ENCODE results near the gene ZNF253.
A peak's percentile ranks its signal among the peaks of the same experiment; 100 is the strongest.
"Not testable (repeated sequence)": the region's sequence is repeated elsewhere in the genome, so short reads cannot be mapped to it uniquely, and the experiment has no call there.

The ZNF253 gene

GRCh38 chr19:19865750-19866610 is at the start of gene ZNF253:
ZNF253 (plus strand) TSS chr19:19865882; CDS start chr19:19865997, 115 bp downstream.
- no peaks in the 10 kb centered on the region for H3K36me3 ChIP-seq (ENCODE audit: control insufficient read depth in 2 of 2, insufficient read depth in 2 of 2, low read length in 2 of 2)
- H3K27me3 ChIP-seq (ENCODE audit: control insufficient read depth in 1 of 2, insufficient read depth in 2 of 2, low read length in 2 of 2): no peaks in the 10 kb centered on the region
- H3K9ac ChIP-seq (ENCODE audit: low read length in 2 of 2): peak within 1 kb of the TSS; percentile 87 to 97
- H3K9me3 ChIP-seq (ENCODE audit: control insufficient read depth in 2 of 2, low read length in 2 of 2): no peaks in the 10 kb centered on the region
- peak within 1 kb of the TSS; percentile 80 to 94 for H3K4me3 ChIP-seq (ENCODE audit: low read length in 2 of 2)
- peak within 1 kb of the TSS; percentile 92 for H3K27ac ChIP-seq (ENCODE audit: low read length)
- H3K4me1 ChIP-seq (ENCODE audit: control insufficient read depth, insufficient read depth, low read length): peaks cover 22% of the 10 kb centered on the region

- H3K9me3 ChIP-seq (ENCODE audit: control insufficient read depth in 2 of 2, low read length in 2 of 2): no peaks in the 10 kb centered on the region
- no peak overlapping the region for H3K4me3 ChIP-seq (ENCODE audit: low read length in 2 of 2)
- no peaks in the 10 kb centered on the region for H3K27me3 ChIP-seq (ENCODE audit: control insufficient read depth in 1 of 2, insufficient read depth in 2 of 2, low read length in 2 of 2)
- H3K4me1 ChIP-seq (ENCODE audit: control insufficient read depth, insufficient read depth, low read length): no peaks in the 10 kb centered on the region
- no peaks in the 10 kb centered on the region for H3K36me3 ChIP-seq (ENCODE audit: control insufficient read depth in 2 of 2, insufficient read depth in 2 of 2, low read length in 2 of 2)
- no peak overlapping the region for H3K9ac ChIP-seq (ENCODE audit: low read length in 2 of 2)
- H3K27ac ChIP-seq (ENCODE audit: low read length): no peak overlapping the region
Observed at GRCh38 chr19:19816679-19817078, 49.0 kb upstream of the ZNF253 start.

- Histone ChIP-seq H3K9ac (ENCODE audit: low read length in 2 of 2) (no peak overlapping the region), H3K36me3 (ENCODE audit: control insufficient read depth in 2 of 2, insufficient read depth in 2 of 2, low read length in 2 of 2) (no peaks in the 10 kb centered on the region), H3K4me3 (ENCODE audit: low read length in 2 of 2) (no peak overlapping the region), H3K4me1 (ENCODE audit: control insufficient read depth, insufficient read depth, low read length) (no peaks in the 10 kb centered on the region), H3K27me3 (ENCODE audit: control insufficient read depth in 1 of 2, insufficient read depth in 2 of 2, low read length in 2 of 2) (no peaks in the 10 kb centered on the region), H3K9me3 (ENCODE audit: control insufficient read depth in 2 of 2, low read length in 2 of 2) (no peaks in the 10 kb centered on the region), H3K27ac (ENCODE audit: low read length) (no peak overlapping the region)
Observed at GRCh38 chr19:19817357-19817756, 48.3 kb upstream of the ZNF253 start.

GRCh38 chr19:19820774-19821320 is 44.8 kb upstream of the ZNF253 start:
- no peaks in the 10 kb centered on the region for H3K27me3 ChIP-seq (ENCODE audit: control insufficient read depth in 1 of 2, insufficient read depth in 2 of 2, low read length in 2 of 2)
- peak overlapping the region; percentile 92 to 97 for H3K4me3 ChIP-seq (ENCODE audit: low read length in 2 of 2)
- no peaks in the 10 kb centered on the region for H3K4me1 ChIP-seq (ENCODE audit: control insufficient read depth, insufficient read depth, low read length)
- no peaks in the 10 kb centered on the region for H3K9me3 ChIP-seq (ENCODE audit: control insufficient read depth in 2 of 2, low read length in 2 of 2)
- peak overlapping the region; percentile 97 for H3K27ac ChIP-seq (ENCODE audit: low read length)
- H3K9ac ChIP-seq (ENCODE audit: low read length in 2 of 2): peak overlapping the region; percentile 88 to 99
- H3K36me3 ChIP-seq (ENCODE audit: control insufficient read depth in 2 of 2, insufficient read depth in 2 of 2, low read length in 2 of 2): no peaks in the 10 kb centered on the region

- no peaks in the 10 kb centered on the region for H3K4me1 ChIP-seq (ENCODE audit: control insufficient read depth, insufficient read depth, low read length)
- peak within 1 kb of the TSS; percentile 92 to 97 for H3K4me3 ChIP-seq (ENCODE audit: low read length in 2 of 2)
- H3K9me3 ChIP-seq (ENCODE audit: control insufficient read depth in 2 of 2, low read length in 2 of 2): no peaks in the 10 kb centered on the region
- no peaks in the 10 kb centered on the region for H3K27me3 ChIP-seq (ENCODE audit: control insufficient read depth in 1 of 2, insufficient read depth in 2 of 2, low read length in 2 of 2)
- peak within 1 kb of the TSS; percentile 97 for H3K27ac ChIP-seq (ENCODE audit: low read length)
- H3K36me3 ChIP-seq (ENCODE audit: control insufficient read depth in 2 of 2, insufficient read depth in 2 of 2, low read length in 2 of 2): no peaks in the 10 kb centered on the region
- H3K9ac ChIP-seq (ENCODE audit: low read length in 2 of 2): peak within 1 kb of the TSS; percentile 88 to 99
Observed at GRCh38 chr19:19821366-19821951, 44.2 kb upstream of the ZNF253 start, which contains the start of gene ZNF506. ZNF506 (minus strand) TSS chr19:19821750; CDS start chr19:19821603, 147 bp downstream.

GRCh38 chr19:19821976-19822375 is 43.7 kb upstream of the ZNF253 start:
- peak overlapping the region; percentile 57 to 97 for H3K4me3 ChIP-seq (ENCODE audit: low read length in 2 of 2)
- H3K9ac ChIP-seq (ENCODE audit: low read length in 2 of 2): peak overlapping the region; percentile 69 to 88
- H3K9me3 ChIP-seq (ENCODE audit: control insufficient read depth in 2 of 2, low read length in 2 of 2); H3K27me3 ChIP-seq (ENCODE audit: control insufficient read depth in 1 of 2, insufficient read depth in 2 of 2, low read length in 2 of 2); H3K4me1 ChIP-seq (ENCODE audit: control insufficient read depth, insufficient read depth, low read length); H3K36me3 ChIP-seq (ENCODE audit: control insufficient read depth in 2 of 2, insufficient read depth in 2 of 2, low read length in 2 of 2): not testable (repeated sequence)
- H3K27ac ChIP-seq (ENCODE audit: low read length): peak overlapping the region; percentile 41

GRCh38 chr19:19823916-19824315 is 41.8 kb upstream of the ZNF253 start:
- Histone ChIP-seq H3K9me3 (ENCODE audit: control insufficient read depth in 2 of 2, low read length in 2 of 2) (peaks cover 0 to 3% of the 10 kb centered on the region in 2 donors), H3K9ac (ENCODE audit: low read length in 2 of 2) (no peak overlapping the region), H3K36me3 (ENCODE audit: control insufficient read depth in 2 of 2, insufficient read depth in 2 of 2, low read length in 2 of 2) (no peaks in the 10 kb centered on the region), H3K27ac (ENCODE audit: low read length) (no peak overlapping the region), H3K4me1 (ENCODE audit: control insufficient read depth, insufficient read depth, low read length) (no peaks in the 10 kb centered on the region), H3K4me3 (ENCODE audit: low read length in 2 of 2) (no peak overlapping the region), H3K27me3 (ENCODE audit: control insufficient read depth in 1 of 2, insufficient read depth in 2 of 2, low read length in 2 of 2) (no peaks in the 10 kb centered on the region)

- Histone ChIP-seq H3K27ac (ENCODE audit: low read length) (no peak overlapping the region), H3K9me3 (ENCODE audit: control insufficient read depth in 2 of 2, low read length in 2 of 2) (peaks cover 2 to 17% of the 10 kb centered on the region in 2 donors)
Observed at GRCh38 chr19:19826875-19827274, 38.8 kb upstream of the ZNF253 start.

GRCh38 chr19:19835560-19836038 is 30.1 kb upstream of the ZNF253 start:
- no peaks in the 10 kb centered on the region for H3K27me3 ChIP-seq (ENCODE audit: control insufficient read depth in 1 of 2, insufficient read depth in 2 of 2, low read length in 2 of 2)

More at GRCh38 chr19:19826875-19827274, 38.8 kb upstream of the ZNF253 start:
- Histone ChIP-seq H3K27me3 (ENCODE audit: control insufficient read depth in 1 of 2, insufficient read depth in 2 of 2, low read length in 2 of 2) (no peaks in the 10 kb centered on the region), H3K4me1 (ENCODE audit: control insufficient read depth, insufficient read depth, low read length) (no peaks in the 10 kb centered on the region), H3K36me3 (ENCODE audit: control insufficient read depth in 2 of 2, insufficient read depth in 2 of 2, low read length in 2 of 2) (no peaks in the 10 kb centered on the region), H3K9ac (ENCODE audit: low read length in 2 of 2) (no peak overlapping the region), H3K4me3 (ENCODE audit: low read length in 2 of 2) (no peak overlapping the region)

GRCh38 chr19:19847781-19848180 is 17.9 kb upstream of the ZNF253 start:
- Histone ChIP-seq H3K36me3 (ENCODE audit: control insufficient read depth in 2 of 2, insufficient read depth in 2 of 2, low read length in 2 of 2) (no peaks in the 10 kb centered on the region), H3K27ac (ENCODE audit: low read length) (no peak overlapping the region), H3K9ac (ENCODE audit: low read length in 2 of 2) (no peak overlapping the region), H3K27me3 (ENCODE audit: control insufficient read depth in 1 of 2, insufficient read depth in 2 of 2, low read length in 2 of 2) (no peaks in the 10 kb centered on the region), H3K4me3 (ENCODE audit: low read length in 2 of 2) (no peak overlapping the region), H3K9me3 (ENCODE audit: control insufficient read depth in 2 of 2, low read length in 2 of 2) (no peaks in the 10 kb centered on the region), H3K4me1 (ENCODE audit: control insufficient read depth, insufficient read depth, low read length) (no peaks in the 10 kb centered on the region)

More at GRCh38 chr19:19835560-19836038, 30.1 kb upstream of the ZNF253 start:
- H3K27ac ChIP-seq (ENCODE audit: low read length): no peak overlapping the region
- H3K4me1 ChIP-seq (ENCODE audit: control insufficient read depth, insufficient read depth, low read length): no peaks in the 10 kb centered on the region
- H3K9me3 ChIP-seq (ENCODE audit: control insufficient read depth in 2 of 2, low read length in 2 of 2): peaks cover 4 to 26% of the 10 kb centered on the region in 2 donors
- H3K9ac ChIP-seq (ENCODE audit: low read length in 2 of 2): no peak overlapping the region
- no peaks in the 10 kb centered on the region for H3K36me3 ChIP-seq (ENCODE audit: control insufficient read depth in 2 of 2, insufficient read depth in 2 of 2, low read length in 2 of 2)
- H3K4me3 ChIP-seq (ENCODE audit: low read length in 2 of 2): no peak overlapping the region

Measured in stomach smooth muscle (tissue), 2 donors.